MM.1S (cell line): ENCODE data around the gene LASP1.

ENCODE experiments used
- EZH2phosphoT487 ChIP-seq: fragments of 300-600 bp; sonication (generic); IDR thresholded peaks from 2 replicates; pipeline ENCODE4 v1.6.1; 2018; ENCODE audit warnings: antibody characterized with exemption, low read length
- TF ChIP-seq, protein P1 (sequence below): fragments of 300-600 bp; sonication (generic); IDR thresholded peaks from 2 replicates; pipeline ENCODE4 v1.5.1; 2016; ENCODE audit warnings: antibody characterized with exemption, low read length, mixed read lengths

DNA sequence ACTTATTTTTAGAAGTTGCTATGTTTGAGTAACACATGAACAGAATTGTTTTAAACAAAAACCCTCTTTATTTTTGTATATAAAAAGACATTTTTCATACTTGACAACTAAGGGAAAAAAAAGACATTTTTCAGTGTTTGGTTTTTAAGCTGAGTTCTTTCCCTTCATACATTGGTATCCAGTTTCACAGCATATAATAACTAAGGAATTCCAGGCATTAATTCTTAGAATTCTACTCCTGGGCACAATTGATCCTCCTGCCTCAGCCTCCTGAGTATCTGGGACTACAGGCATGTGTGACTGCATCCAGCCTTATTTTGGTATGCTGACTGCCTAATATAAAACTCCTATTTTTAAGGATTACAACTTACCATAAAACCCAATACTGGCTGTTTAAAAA lies 88.9 kb downstream of the LASP1 start:
- TF ChIP-seq, protein P1, sequence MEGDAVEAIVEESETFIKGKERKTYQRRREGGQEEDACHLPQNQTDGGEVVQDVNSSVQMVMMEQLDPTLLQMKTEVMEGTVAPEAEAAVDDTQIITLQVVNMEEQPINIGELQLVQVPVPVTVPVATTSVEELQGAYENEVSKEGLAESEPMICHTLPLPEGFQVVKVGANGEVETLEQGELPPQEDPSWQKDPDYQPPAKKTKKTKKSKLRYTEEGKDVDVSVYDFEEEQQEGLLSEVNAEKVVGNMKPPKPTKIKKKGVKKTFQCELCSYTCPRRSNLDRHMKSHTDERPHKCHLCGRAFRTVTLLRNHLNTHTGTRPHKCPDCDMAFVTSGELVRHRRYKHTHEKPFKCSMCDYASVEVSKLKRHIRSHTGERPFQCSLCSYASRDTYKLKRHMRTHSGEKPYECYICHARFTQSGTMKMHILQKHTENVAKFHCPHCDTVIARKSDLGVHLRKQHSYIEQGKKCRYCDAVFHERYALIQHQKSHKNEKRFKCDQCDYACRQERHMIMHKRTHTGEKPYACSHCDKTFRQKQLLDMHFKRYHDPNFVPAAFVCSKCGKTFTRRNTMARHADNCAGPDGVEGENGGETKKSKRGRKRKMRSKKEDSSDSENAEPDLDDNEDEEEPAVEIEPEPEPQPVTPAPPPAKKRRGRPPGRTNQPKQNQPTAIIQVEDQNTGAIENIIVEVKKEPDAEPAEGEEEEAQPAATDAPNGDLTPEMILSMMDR, result no peak
- no peak for TF ChIP-seq EZH2phosphoT487
